CD4-positive, alpha-beta memory T cell (primary cell): ENCODE measurements around the gene AFM. TPM values are rescaled to one million over a fixed set of nuclear protein-coding genes. Genes with fewer than 3 reads are reported as not detected.
A peak's percentile ranks its signal among the peaks of the same experiment; 100 is the strongest.

Experiments
- CTCF ChIA-PET: fragments of 350-600 bp; sonication (Branson Sonifier 250); formaldehyde crosslinking; loops from one replicate; lab custom pipeline; 2021; ENCODE audit warnings: inconsistent platforms; ENCODE audit not compliant: partially characterized antibody; lab: Charles Lee
- POLR2A ChIA-PET: fragments of 350-600 bp; sonication (Branson Sonifier 250); formaldehyde crosslinking; loops from one replicate; lab custom pipeline; 2021; ENCODE audit not compliant: partially characterized antibody; lab: Charles Lee
- DNase-seq, 5 donors: peaks; one replicate each; pipeline versions ENCODE4 v3.0.0 to v3.0.0-alpha.2; 2020 to 2022; ENCODE audit warnings: mixed read lengths in 1 of 5
- H3K27ac ChIP-seq: one replicate; pipeline ENCODE4 v1.7.0; 2013; ENCODE audit warnings: low read depth, low read length
- H3K27me3 ChIP-seq: 2 replicates; pipeline ENCODE4 v1.7.0; 2013; ENCODE audit warnings: mild to moderate bottlenecking, low read length, moderate library complexity; ENCODE audit not compliant: insufficient read depth
- H3K36me3 ChIP-seq: 2 replicates; pipeline ENCODE4 v1.7.0; 2013; ENCODE audit warnings: mild to moderate bottlenecking, low read length, moderate library complexity; ENCODE audit not compliant: insufficient read depth
- H3K4me1 ChIP-seq: 2 replicates; pipeline ENCODE4 v1.7.0; 2013; ENCODE audit warnings: mild to moderate bottlenecking, low read length, moderate library complexity; ENCODE audit not compliant: insufficient read depth
- H3K4me3 ChIP-seq, 2 donors: one replicate each; pipeline ENCODE4 v1.7.0; 2013; ENCODE audit warnings: low read length in 2 of 2, mild to moderate bottlenecking in 1 of 2
- H3K9me3 ChIP-seq, 2 donors: one replicate each; pipeline ENCODE4 v1.7.0; 2013; ENCODE audit warnings: low read length in 2 of 2, control low read depth in 1 of 2; ENCODE audit not compliant: control insufficient read depth in 1 of 2
- H3K27ac Mint-ChIP-seq, 7 donors: one replicate each; pipeline ENCODE4 v1.8.0; 2020 to 2021; ENCODE audit warnings: mixed read lengths in 7 of 7, mild to moderate bottlenecking in 6 of 7, inconsistent platforms in 3 of 7, moderate library complexity in 3 of 7
- H3K27me3 Mint-ChIP-seq, 2 donors: one replicate each; pipeline ENCODE4 v1.8.0; 2020 to 2021; ENCODE audit warnings: mixed read lengths in 2 of 2
- H3K36me3 Mint-ChIP-seq, 2 donors: one replicate each; pipeline ENCODE4 v1.8.0; 2020 to 2021; ENCODE audit warnings: mixed read lengths in 2 of 2, inconsistent platforms in 1 of 2, mild to moderate bottlenecking in 1 of 2
- H3K4me1 Mint-ChIP-seq, 4 donors: one replicate each; pipeline ENCODE4 v1.8.0; 2020 to 2021; ENCODE audit warnings: mixed read lengths in 4 of 4, mild to moderate bottlenecking in 1 of 4
- H3K4me3 Mint-ChIP-seq, 8 donors: one replicate each; pipeline ENCODE4 v1.8.0; 2020 to 2021; ENCODE audit warnings: mixed read lengths in 8 of 8, mild to moderate bottlenecking in 7 of 8, moderate library complexity in 6 of 8, inconsistent platforms in 3 of 8
- H3K9me3 Mint-ChIP-seq, 8 donors: one replicate each; pipeline ENCODE4 v1.8.0; 2020 to 2021; ENCODE audit warnings: mixed read lengths in 8 of 8, mild to moderate bottlenecking in 5 of 8, inconsistent platforms in 3 of 8, moderate library complexity in 1 of 8
- intact Hi-C: fragments of 100-400 bp; cut with micrococcal nuclease; formaldehyde crosslinking; loops from one replicate; pipeline ENCODE4 v1.15.1; 2023
- polyA plus RNA-seq, 2 donors: library from polyadenylated mRNA; unstranded; fragments of 300-500 nt; fragmentation: Illumina TruSeq; gene quantifications; one replicate each; pipeline ENCODE4 v1.2.3, GENCODE V29; 2021
- total RNA-seq, 2 experiments: library from RNA; stranded (reverse); gene quantifications; one replicate each; pipeline ENCODE4 v1.2.3, GENCODE V29; 2021

Gene AFM
- total and polyA plus RNA-seq, 4 experiments from 2014 or later: not detected

DNA sequence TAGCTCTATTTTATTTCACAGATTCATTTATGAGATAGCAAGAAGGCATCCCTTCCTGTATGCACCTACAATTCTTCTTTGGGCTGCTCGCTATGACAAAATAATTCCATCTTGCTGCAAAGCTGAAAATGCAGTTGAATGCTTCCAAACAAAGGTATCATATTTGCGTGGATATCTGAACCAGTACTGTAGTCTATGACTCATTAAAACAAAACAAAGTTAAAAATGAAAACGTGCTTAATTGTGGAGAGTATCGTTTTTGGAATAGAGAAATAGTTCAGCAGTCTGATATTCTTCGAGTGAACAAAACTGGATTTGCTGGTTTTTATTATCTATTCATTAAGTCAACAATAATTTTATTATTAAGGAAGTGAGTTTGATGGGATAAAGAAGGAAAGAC, 39.3 kb upstream of the AFM start:
- POLR2A ChIA-PET: no interaction called here
- Histone ChIP-seq H3K9me3 (no peaks in the 10 kb centered on the region), H3K27me3 (no peaks in the 10 kb centered on the region), H3K4me3 (no peak overlapping the region), H3K27ac (no peak overlapping the region), H3K36me3 (no peaks in the 10 kb centered on the region), H3K4me1 (no peaks in the 10 kb centered on the region)
- CTCF ChIA-PET: no interaction called here
- H3K9me3 Mint-ChIP-seq: no peaks in the 10 kb centered on the region
- no peak overlapping the region for H3K4me3 Mint-ChIP-seq
- no peaks in the 10 kb centered on the region for H3K4me1 Mint-ChIP-seq
- H3K36me3 Mint-ChIP-seq: no peaks in the 10 kb centered on the region
- DNase-seq: no peak
- no peak overlapping the region for H3K27ac Mint-ChIP-seq
- intact Hi-C loops: no loop called here
- H3K27me3 Mint-ChIP-seq: peaks cover 4 to 6% of the 10 kb centered on the region in 2 donors

DNA sequence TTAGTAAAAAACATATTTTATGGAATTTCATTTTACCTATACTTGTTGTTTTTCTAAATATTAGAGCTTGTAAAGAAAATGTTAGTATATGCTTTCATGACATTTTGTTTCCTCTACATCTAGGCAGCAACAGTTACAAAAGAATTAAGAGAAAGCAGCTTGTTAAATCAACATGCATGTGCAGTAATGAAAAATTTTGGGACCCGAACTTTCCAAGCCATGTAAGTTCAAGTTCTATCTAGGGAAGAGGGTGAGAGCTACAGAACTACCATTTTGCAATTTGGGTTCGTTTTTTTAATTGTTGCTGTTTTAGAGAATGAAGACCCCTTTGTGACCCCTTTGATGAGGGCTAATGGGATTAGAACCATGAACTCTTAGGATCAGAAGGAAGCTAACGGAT, 38.3 kb upstream of the AFM start:
- POLR2A ChIA-PET: no interaction called here
- CTCF ChIA-PET: no interaction called here

DNA sequence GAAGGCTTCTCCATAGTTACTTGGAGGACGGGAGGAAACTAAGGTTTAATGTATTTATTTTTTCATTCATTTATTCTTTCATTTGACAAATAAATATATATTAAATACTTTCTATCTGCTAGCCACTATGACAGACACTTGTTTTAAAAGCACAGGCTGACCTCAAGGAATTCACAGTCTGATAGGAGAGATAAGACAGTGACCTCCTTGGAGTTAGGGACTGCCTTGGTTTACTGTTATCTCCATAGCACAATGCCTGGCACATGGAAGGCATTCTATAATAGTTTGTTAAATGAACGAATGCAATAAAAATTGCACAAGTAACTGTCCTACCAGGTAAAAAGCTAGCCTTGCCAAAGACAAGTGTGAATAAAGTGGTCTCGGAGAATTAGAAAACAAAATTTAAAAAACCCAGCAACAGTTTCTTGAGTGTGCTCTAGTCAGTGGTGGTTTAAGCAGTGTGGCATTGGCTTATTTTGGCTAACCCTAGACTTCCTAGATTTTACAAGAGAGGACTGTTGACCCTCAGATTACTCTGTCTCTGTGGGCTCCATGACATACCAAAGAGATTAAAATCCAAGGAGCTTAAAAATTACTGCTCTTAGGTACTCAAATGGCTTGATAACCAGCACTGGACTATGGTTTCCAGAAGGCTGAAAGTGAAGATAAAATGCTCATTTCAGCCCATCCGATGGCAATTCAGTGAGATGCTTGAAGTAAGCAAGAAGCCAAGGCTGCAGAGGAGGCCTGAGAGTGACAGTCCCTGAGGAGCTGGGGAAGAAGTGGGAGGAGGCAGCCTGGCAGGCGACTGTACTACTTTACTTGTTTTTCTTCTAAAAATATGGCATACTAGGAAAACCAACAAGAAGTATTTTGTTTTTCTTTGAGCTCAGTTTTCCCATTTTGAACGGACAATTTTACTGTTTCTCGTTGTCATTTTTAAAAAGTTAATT, 35.9 kb upstream of the AFM start:
- intact Hi-C loops: loop anchor here (1.0 to 5.0 kb wide), 2 partner anchors 133 to 743 kb away; no protein-coding TSS in a partner anchor
- Histone ChIP-seq H3K4me3 (no peak overlapping the region), H3K9me3 (no peaks in the 10 kb centered on the region), H3K4me1 (no peaks in the 10 kb centered on the region), H3K36me3 (no peaks in the 10 kb centered on the region), H3K27ac (no peak overlapping the region), H3K27me3 (no peaks in the 10 kb centered on the region)
- peak overlapping the region in 1 of 7 donors; percentile 37 for H3K27ac Mint-ChIP-seq
- no peaks in the 10 kb centered on the region for H3K36me3 Mint-ChIP-seq
- no peak for DNase-seq
- no peaks in the 10 kb centered on the region for H3K9me3 Mint-ChIP-seq
- H3K4me3 Mint-ChIP-seq: no peak overlapping the region
- peaks cover 6 to 11% of the 10 kb centered on the region in 2 donors for H3K27me3 Mint-ChIP-seq
- POLR2A ChIA-PET: no interaction called here
- H3K4me1 Mint-ChIP-seq: no peaks in the 10 kb centered on the region
- CTCF ChIA-PET: interaction anchor here (0.7 to 1.2 kb wide), 3 partner anchors 9 to 21 kb away, joined by 3 to 4 read pairs (median 3); no protein-coding TSS in a partner anchor

More for the DNA sequence above, 38.3 kb upstream of the AFM start:
- no peaks in the 10 kb centered on the region for H3K9me3 Mint-ChIP-seq
- no peaks in the 10 kb centered on the region for H3K36me3 ChIP-seq
- H3K27ac ChIP-seq: no peak overlapping the region
- intact Hi-C loops: no loop called here
- no peaks in the 10 kb centered on the region for H3K27me3 ChIP-seq
- no peak overlapping the region for H3K27ac Mint-ChIP-seq
- H3K27me3 Mint-ChIP-seq: peaks cover 4 to 11% of the 10 kb centered on the region in 2 donors
- H3K4me3 Mint-ChIP-seq: no peak overlapping the region
- H3K4me1 ChIP-seq: no peaks in the 10 kb centered on the region
- no peaks in the 10 kb centered on the region for H3K36me3 Mint-ChIP-seq
- no peak for DNase-seq
- no peaks in the 10 kb centered on the region for H3K4me1 Mint-ChIP-seq
- H3K4me3 ChIP-seq: no peak overlapping the region
- H3K9me3 ChIP-seq: no peaks in the 10 kb centered on the region

DNA sequence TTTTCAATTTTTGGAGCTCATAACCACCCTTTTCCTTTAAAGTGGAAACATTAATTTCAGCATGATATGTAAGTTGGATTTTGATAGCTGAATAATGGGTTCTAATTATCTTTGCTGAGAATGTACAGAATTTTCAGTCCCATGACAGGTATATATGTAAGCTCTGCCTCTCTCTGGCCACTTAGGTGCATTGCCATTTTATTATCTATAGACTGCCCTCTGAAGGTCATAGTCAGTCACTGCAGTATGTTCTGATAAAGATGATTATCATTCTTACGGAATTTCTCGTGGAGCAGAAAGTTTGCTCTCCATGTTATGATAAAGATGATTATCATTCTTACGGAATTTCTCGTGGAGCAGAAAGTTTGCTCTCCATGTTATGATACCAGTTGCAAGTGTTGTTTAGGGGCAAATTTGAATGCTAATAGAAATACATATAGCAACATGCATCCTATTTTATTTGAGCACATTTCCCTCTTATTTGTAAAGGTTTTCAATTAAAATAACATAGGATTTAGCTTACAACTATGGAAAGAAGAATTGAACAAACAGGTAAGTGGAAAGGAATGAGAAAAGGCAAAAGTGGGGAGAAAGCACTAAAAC, 35.1 kb upstream of the AFM start:
- CTCF ChIA-PET: interaction anchor here (0.7 to 1.2 kb wide), 3 partner anchors 10 to 22 kb away, joined by 3 to 4 read pairs (median 3); no protein-coding TSS in a partner anchor
- H3K27me3 Mint-ChIP-seq: peaks cover 6 to 11% of the 10 kb centered on the region in 2 donors
- H3K27ac Mint-ChIP-seq: no peak overlapping the region
- POLR2A ChIA-PET: no interaction called here
- intact Hi-C loops: loop anchor here (1.0 to 5.0 kb wide), 2 partner anchors 134 to 744 kb away; no protein-coding TSS in a partner anchor
- H3K4me1 ChIP-seq: no peaks in the 10 kb centered on the region
- no peak overlapping the region for H3K4me3 ChIP-seq
- H3K9me3 ChIP-seq: no peaks in the 10 kb centered on the region
- H3K4me3 Mint-ChIP-seq: no peak overlapping the region
- DNase-seq: peak in 4 of 5 donors; percentile 6 to 32 (median 14)
- no peaks in the 10 kb centered on the region for H3K36me3 Mint-ChIP-seq
- H3K27ac ChIP-seq: no peak overlapping the region
- no peaks in the 10 kb centered on the region for H3K36me3 ChIP-seq
- H3K9me3 Mint-ChIP-seq: no peaks in the 10 kb centered on the region
- no peaks in the 10 kb centered on the region for H3K4me1 Mint-ChIP-seq
- H3K27me3 ChIP-seq: no peaks in the 10 kb centered on the region

DNA sequence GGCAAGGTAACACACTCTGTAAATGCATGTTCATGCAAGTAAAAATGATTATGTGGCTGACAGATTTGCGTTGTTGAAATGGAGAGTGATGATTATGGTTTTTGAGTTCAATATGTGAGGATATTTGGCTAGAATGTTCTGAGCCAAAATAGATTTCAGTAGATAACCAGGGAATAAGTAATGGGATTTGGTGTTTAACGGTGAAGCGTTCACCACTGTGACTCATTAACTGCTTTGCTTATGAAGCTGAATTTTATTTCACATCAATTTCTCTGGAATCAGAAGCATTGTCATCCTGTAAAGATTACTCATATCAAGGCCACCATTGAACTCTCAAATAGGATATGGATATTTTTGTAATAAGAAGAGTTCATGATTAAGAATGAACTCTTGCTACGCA, 33.9 kb upstream of the AFM start:
- Histone ChIP-seq H3K36me3 (no peaks in the 10 kb centered on the region), H3K4me1 (no peaks in the 10 kb centered on the region), H3K9me3 (no peaks in the 10 kb centered on the region), H3K27ac (no peak overlapping the region), H3K4me3 (no peak overlapping the region), H3K27me3 (no peaks in the 10 kb centered on the region)
- no peaks in the 10 kb centered on the region for H3K36me3 Mint-ChIP-seq
- intact Hi-C loops: loop anchor here (5.0 kb wide), 1 partner anchor 135 kb away; no protein-coding TSS in a partner anchor
- H3K27ac Mint-ChIP-seq: no peak overlapping the region
- DNase-seq: no peak
- H3K4me3 Mint-ChIP-seq: no peak overlapping the region
- H3K27me3 Mint-ChIP-seq: peaks cover 3 to 11% of the 10 kb centered on the region in 2 donors
- CTCF ChIA-PET: no interaction called here
- H3K4me1 Mint-ChIP-seq: no peaks in the 10 kb centered on the region
- H3K9me3 Mint-ChIP-seq: no peaks in the 10 kb centered on the region
- POLR2A ChIA-PET: no interaction called here

DNA sequence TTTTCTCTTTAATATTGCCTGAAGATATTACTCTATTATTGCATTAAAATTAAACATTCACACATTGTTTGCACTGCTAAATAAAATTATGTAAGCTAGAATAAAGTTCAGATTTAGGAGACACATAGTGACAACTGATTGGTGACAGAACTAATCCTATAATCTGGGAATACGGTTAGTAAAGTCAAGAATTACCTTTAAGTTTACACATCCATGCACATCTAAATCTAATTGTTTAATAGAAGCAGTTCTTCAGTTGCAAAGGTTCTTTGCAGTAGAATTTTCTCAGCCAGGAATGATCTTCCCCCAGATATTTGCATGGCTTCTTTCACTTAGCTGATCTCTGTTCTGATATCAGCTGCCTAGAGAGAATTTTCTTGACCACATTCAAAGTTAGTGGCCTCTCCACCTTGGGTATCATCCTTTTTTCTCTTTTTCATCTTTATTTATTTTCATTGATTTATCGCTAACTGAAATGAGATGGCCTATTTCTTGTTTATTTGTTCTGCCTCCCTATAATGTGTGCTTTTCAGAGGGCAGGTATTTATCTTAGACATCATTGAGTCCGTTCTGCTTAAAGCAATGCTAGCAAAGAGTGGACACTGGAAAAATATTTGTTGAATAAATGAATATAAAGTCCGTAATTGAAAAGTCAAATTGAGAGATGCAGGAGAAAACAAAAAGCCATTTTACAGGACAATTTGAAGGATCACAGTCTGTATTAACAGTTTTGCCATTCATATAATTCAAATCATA, 32.9 kb upstream of the AFM start:
- Histone ChIP-seq H3K4me1 (no peaks in the 10 kb centered on the region), H3K27ac (no peak overlapping the region), H3K36me3 (no peaks in the 10 kb centered on the region), H3K27me3 (no peaks in the 10 kb centered on the region), H3K9me3 (no peaks in the 10 kb centered on the region), H3K4me3 (no peak overlapping the region)
- Mint-ChIP-seq H3K9me3 (no peaks in the 10 kb centered on the region), H3K27me3 (peaks cover 3 to 8% of the 10 kb centered on the region in 2 donors), H3K4me1 (no peaks in the 10 kb centered on the region), H3K4me3 (no peak overlapping the region), H3K27ac (no peak overlapping the region), H3K36me3 (no peaks in the 10 kb centered on the region)
- POLR2A ChIA-PET: no interaction called here
- no peak for DNase-seq
- CTCF ChIA-PET: no interaction called here
- intact Hi-C loops: loop anchor here (5.0 kb wide), 1 partner anchor 136 kb away; no protein-coding TSS in a partner anchor
